Activated CD8-positive, alpha-beta memory T cell treated with anti-CD3 and anti-CD28 coated beads, Interleukin-2, amount 50 U/mL, for 1 hour (primary cell): ENCODE measurements around the gene DNAI4.
"Not testable (repeated sequence)": the region's sequence is repeated elsewhere in the genome, so short reads cannot be mapped to it uniquely, and the experiment has no call there.

Experiments used
- DNase-seq: peaks from one replicate; pipeline ENCODE4 v3.0.0-alpha.2; 2020; ENCODE audit errors: extremely low read depth

DNAI4 gene

GRCh38 chr1:66929146-66929688 is 4.6 kb upstream of the DNAI4 start:
- DNase-seq: no peak

GRCh38 chr1:66927528-66927927 is 2.9 kb upstream of the DNAI4 start:
- no peak for DNase-seq

DNA sequence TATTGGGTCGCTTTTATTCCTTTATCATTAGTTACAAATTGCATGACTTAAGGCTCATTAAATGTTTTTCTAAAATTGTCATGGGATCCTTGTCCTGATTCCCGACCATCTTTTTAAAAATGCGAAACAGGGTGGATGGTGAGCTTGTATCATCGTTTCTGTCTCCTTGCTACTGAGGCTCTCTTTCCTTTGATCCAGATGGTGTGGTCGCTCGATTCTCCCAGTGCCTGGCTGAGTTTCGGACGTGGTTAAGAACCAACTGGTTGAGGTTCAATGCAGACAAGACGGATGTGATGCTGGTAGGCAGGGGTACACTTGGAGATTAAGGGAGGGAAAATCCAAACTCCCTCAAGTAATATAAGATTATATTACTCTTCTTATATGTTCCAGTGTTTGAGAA is 1.3 kb upstream of the DNAI4 start:
- no peak for DNase-seq

GRCh38 chr1:66925558-66925910 is 878 bp upstream of the DNAI4 start:
- no peak for DNase-seq

- DNase-seq: no peak
These were observed 4.1 kb downstream of the DNAI4 start for GRCh38 chr1:66920543-66920942.

GRCh38 chr1:66919828-66920227 is 4.8 kb downstream of the DNAI4 start:
- no peak for DNase-seq

DNA sequence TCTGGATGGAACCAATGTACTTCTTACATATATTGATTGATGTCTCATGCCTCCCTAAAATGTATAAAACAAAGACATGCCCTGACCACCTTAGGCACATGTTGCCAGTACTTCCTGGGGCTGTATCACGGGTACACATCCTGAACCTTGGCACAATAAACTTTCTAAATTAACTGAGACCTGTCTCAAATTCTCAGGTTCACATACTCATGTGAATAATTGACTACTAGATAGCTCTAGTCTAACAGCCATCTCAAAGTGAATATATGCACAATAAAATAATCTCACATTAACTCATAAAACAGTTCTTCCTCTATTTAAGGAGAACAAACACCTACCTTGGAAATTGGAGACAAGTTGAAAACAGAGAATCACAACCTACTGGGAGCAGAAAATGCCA is 5.6 kb downstream of the DNAI4 start:
- DNase-seq: no peak

- DNase-seq: no peak
These were observed 7.2 kb downstream of the DNAI4 start for GRCh38 chr1:66917476-66917875.

- DNase-seq: no peak
These were observed 8.3 kb downstream of the DNAI4 start for GRCh38 chr1:66916320-66916719.

- not testable (repeated sequence) for DNase-seq
These were observed 9.5 kb downstream of the DNAI4 start for GRCh38 chr1:66915203-66915602.

- no peak for DNase-seq
These were observed 30.9 kb downstream of the DNAI4 start for GRCh38 chr1:66893712-66894111.

- no peak for DNase-seq
These were observed 34.0 kb downstream of the DNAI4 start for GRCh38 chr1:66890621-66891020.

DNA sequence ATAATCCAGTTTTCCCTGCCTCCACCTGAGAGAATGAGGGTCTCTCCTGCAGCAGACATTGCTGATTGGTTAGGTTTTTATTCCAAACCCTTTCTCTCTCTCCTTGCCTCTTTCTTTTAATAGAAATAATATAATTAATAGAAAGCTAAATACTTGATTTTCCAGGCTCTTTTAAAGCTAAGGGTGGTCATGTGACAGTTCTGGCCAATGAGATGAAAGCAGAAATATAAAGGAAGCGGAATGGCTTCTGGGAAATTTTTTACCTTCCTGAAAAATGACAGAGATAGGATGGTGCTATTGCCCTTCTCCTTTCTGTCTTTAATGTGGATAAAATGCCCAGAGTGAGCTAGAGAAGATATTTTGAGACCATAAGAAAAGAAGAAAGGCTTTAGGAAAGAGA is 35.6 kb downstream of the DNAI4 start:
- no peak for DNase-seq

DNA sequence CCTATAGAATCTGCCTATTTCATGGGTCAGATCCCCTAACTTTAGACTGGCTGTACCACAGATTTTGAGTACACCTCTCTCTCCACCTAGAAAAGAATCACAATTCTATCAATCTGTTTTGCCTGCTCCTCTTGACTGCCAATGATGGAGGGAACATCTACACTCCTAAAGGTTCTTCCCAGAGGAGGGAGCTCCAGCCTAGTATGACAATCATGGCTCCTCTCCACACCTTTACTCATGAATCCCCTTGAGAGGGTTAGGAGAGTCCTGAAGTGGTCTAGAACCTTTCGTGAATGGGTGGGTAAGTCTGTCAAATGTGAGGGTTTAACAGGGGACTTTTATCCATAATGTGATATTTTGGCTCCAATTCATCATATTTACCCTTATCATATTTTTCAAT is 48.0 kb downstream of the DNAI4 start:
- DNase-seq: no peak

GRCh38 chr1:66873111-66873510 is 51.5 kb downstream of the DNAI4 start:
- no peak for DNase-seq

DNA sequence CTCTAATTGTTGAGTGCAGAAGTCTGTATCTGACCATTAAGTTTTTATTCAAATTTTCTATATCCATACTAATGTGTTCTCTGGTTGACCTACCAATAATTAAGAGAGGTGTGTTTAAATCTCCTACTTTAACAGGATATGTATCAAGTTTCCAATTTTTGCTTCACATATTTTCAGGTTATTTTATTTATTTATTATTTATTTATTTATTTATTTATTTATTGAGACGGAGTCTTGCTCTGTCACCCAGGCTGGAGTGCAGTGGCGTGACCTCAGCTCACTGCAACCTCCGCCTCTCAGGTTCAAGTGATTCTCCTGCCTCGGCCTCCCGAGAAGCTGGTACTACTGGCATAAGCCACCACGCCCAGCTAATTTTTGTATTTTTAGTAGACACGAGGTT is 52.6 kb downstream of the DNAI4 start:
- not testable (repeated sequence) for DNase-seq

GRCh38 chr1:66867501-66867900 is 57.2 kb downstream of the DNAI4 start:
- no peak for DNase-seq

- no peak for DNase-seq
These were observed 64.1 kb downstream of the DNAI4 start for GRCh38 chr1:66860529-66860928.

DNA sequence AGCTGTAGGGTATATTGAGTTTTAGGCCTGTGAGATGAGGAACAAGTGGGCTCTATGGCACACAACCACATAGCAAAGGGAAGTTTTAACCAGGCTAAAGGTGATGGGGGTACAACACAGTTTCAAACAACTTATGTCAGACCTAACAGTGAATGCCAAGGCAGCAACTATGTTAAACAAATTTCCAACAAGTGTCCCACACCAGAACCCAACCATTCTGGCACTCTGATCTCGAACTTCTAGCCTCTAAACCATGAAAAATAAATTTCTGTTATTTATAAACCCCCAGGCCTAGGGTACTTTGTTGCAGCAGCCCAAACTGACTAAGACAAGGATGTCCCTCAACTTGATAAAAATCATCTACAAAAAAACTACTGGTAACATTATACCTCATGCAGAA is 71.3 kb downstream of the DNAI4 start:
- no peak for DNase-seq

DNA sequence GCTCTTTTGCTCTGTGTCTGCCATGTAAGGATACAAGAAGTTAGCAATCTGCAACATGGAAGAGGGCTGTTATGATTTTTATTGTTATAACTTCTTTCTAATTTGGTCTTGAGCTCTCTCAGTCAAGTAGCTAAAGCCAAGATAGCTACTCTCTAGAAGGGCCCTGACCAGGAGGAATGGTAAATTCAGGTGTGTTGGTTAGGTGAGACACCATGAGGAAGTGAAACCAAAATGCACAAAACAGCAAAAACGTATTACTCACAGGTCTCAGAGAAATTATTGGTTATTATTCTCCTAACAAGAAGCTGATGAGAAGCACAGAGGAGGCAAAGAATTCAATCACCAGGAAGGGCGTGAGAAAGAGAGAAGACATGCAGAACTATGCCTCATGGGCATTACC is 71.8 kb downstream of the DNAI4 start:
- DNase-seq: no peak

- DNase-seq: no peak
These were observed 73.7 kb downstream of the DNAI4 start for GRCh38 chr1:66850989-66851388.

GRCh38 chr1:66848193-66848592 is 76.5 kb downstream of the DNAI4 start:
- no peak for DNase-seq

- no peak for DNase-seq
These were observed 83.7 kb downstream of the DNAI4 start for GRCh38 chr1:66840929-66841328.

GRCh38 chr1:66834926-66835325 is 89.7 kb downstream of the DNAI4 start:
- DNase-seq: no peak

GRCh38 chr1:66833112-66833511 is 91.5 kb downstream of the DNAI4 start:
- no peak for DNase-seq
